Duodenal mucosa (tissue), 2 donors: ENCODE measurements around the gene NRF1.
"Not testable (repeated sequence)": the region's sequence is repeated elsewhere in the genome, so short reads cannot be mapped to it uniquely, and the experiment has no call there.

Source experiments
- H3K27ac ChIP-seq: one replicate; pipeline ENCODE4 v1.7.0; 2013; ENCODE audit warnings: low read depth, low read length
- H3K27me3 ChIP-seq, 2 donors: one replicate each; pipeline ENCODE4 v1.7.0; 2013; ENCODE audit warnings: low read length in 2 of 2, control low read depth in 1 of 2; ENCODE audit not compliant: insufficient read depth in 2 of 2, control insufficient read depth in 1 of 2
- H3K36me3 ChIP-seq, 2 donors: one replicate each; pipeline ENCODE4 v1.7.0; 2013; ENCODE audit warnings: low read length in 2 of 2, control low read depth in 1 of 2; ENCODE audit not compliant: insufficient read depth in 2 of 2, control insufficient read depth in 1 of 2
- H3K4me1 ChIP-seq, 2 donors: one replicate each; pipeline ENCODE4 v1.7.0; 2013; ENCODE audit warnings: low read length in 2 of 2, control low read depth in 1 of 2; ENCODE audit not compliant: insufficient read depth in 2 of 2, control insufficient read depth in 1 of 2
- H3K4me3 ChIP-seq, 2 donors: one replicate each; pipeline ENCODE4 v1.7.0; 2013; ENCODE audit warnings: low read length in 2 of 2, low read depth in 1 of 2
- H3K9ac ChIP-seq, 2 donors: one replicate each; pipeline ENCODE4 v1.7.0; 2013; ENCODE audit warnings: low read length in 2 of 2, low read depth in 1 of 2
- H3K9me3 ChIP-seq, 2 donors: one replicate each; pipeline ENCODE4 v1.7.0; 2013; ENCODE audit warnings: low read length in 2 of 2, control low read depth in 1 of 2; ENCODE audit not compliant: control insufficient read depth in 1 of 2

The NRF1 gene

DNA sequence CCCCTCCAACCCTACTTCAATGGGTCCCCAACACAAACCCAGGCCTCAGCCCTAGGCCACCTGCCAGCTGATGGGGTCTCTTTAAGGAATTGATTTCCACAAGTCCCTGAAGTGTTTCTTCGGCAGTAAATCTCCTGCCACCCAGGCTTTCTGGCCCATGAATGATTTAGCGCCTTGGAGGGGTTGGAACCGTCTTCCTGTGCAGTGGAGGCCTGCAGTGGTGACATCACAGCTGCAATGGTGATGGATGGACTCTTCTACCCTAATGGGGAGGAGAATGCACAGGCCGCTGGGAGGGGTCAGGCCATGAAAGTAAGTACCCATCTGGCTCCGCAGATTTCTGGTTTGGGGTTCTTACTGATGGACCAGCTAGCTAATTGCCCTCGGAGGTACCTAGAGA, 177.5 kb downstream of the NRF1 start:
- peaks cover 30 to 36% of the 10 kb centered on the region in 2 donors for H3K27me3 ChIP-seq
- no peaks in the 10 kb centered on the region for H3K9me3 ChIP-seq
- peaks cover 15 to 18% of the 10 kb centered on the region in 2 donors for H3K4me1 ChIP-seq
- no peaks in the 10 kb centered on the region for H3K36me3 ChIP-seq
- H3K4me3 ChIP-seq, result no peak overlapping the region
- no peak overlapping the region for H3K27ac ChIP-seq
- no peak overlapping the region for H3K9ac ChIP-seq

DNA sequence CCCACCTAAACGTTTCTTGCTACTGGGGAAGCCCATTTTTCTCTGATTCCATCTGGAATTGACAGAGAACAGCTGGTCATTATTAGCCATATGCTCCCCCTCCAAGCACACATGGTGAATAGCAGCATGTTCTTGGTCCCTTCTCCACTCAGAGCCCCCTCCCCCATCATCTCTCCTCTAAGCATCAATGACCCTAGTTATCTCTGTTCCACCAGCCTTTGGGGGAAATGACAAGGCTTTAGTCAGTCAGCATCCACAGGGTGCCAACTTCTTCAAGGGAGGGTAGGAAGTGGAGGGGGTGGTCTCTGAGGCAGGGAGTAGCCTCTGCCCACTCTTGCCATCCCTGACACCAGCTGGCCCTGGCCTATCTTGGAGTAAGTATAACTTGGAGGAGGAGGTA, 178.1 kb downstream of the NRF1 start:
- no peak overlapping the region for H3K4me3 ChIP-seq
- H3K27ac ChIP-seq, result no peak overlapping the region
- H3K36me3 ChIP-seq, result no peaks in the 10 kb centered on the region
- H3K27me3 ChIP-seq, result peaks cover 24 to 32% of the 10 kb centered on the region in 2 donors
- H3K9me3 ChIP-seq, result no peaks in the 10 kb centered on the region
- no peak overlapping the region for H3K9ac ChIP-seq
- H3K4me1 ChIP-seq, result peaks cover 13% of the 10 kb centered on the region in 2 donors

DNA sequence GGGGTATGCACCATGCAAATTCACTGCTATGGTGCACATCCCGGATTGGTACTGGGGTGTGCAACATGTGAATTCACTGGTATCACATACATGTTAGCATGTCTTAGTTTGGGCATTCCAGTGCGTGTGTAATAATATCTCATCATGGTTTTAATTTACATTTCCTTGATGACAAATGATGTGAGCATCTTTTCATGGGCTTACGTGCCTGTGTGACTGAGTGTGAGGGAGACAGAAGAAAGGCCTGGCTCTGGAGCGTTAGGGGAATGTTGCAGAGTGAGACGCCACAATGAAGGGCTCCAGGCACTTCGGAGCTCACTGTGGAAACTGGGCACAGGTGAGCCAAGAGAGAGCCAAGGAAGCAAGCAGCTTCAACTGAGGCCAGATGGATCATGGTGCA, 178.6 kb downstream of the NRF1 start:
- no peaks in the 10 kb centered on the region for H3K9me3 ChIP-seq
- peaks cover 19 to 27% of the 10 kb centered on the region in 2 donors for H3K27me3 ChIP-seq
- no peak overlapping the region for H3K9ac ChIP-seq
- no peak overlapping the region for H3K4me3 ChIP-seq
- H3K27ac ChIP-seq, result no peak overlapping the region
- peaks cover 8% of the 10 kb centered on the region in 2 donors for H3K4me1 ChIP-seq
- no peaks in the 10 kb centered on the region for H3K36me3 ChIP-seq

DNA sequence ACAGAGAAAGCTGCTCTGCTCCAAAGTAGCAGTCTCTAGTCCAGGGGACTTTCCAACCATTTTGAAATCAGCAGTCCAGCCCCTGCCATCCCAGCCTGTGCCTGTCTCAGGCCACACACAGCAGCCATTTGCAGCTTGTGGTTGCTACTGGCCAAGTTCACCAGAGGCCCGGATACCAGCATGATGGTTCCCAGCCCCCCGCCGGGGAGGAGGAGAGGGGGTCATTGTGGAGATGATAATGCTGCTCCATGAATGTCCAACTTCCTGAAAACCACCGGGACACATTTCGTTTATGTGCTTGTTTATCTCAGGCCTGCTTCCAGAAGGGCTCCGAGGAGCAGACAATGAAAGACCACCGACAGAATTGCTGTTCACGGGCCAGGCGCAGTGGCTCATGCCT, 181.2 kb downstream of the NRF1 start:
- Histone ChIP-seq H3K36me3 (no peaks in the 10 kb centered on the region), H3K27ac (no peak overlapping the region), H3K27me3 (peaks cover 0 to 5% of the 10 kb centered on the region in 2 donors), H3K4me3 (no peak overlapping the region), H3K9ac (no peak overlapping the region), H3K9me3 (no peaks in the 10 kb centered on the region), H3K4me1 (no peaks in the 10 kb centered on the region)

DNA sequence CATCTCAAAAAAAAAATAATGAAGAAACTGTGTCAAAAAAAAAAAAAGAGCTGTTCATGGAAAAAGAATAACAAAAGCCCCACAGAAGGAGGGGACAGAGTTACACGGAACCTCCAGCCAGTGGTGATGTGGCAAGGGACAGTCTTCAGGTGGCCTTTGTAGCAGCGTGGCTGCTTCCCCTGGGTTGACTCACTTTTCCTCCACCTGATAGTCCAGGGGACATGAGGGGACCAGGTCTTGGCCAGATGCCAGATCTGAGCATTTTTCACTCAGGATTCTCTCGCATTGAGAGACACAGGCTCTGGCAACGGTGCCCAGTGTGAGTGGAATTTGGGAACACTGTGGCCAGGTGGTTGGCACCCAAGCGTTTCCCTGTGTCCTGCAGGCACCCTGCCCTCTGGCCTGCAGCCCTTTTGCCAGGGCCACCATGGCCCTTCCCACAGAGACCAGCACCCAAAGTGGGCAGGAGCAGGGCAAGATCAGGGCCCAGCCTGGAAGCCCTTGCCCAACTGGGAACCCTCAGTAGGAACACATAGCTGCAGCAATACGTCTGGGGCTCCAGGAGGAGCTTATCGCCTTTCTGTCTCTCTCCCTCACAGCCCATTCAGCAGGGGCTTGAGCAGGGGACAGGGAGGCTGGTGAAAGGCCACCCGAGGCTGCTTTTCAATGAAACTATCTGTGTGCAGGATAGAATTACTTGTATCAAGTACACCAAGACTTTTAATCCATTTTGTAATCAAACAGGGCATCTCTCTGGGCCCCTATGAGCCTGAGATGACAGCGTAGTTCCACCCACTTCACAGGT, 182.2 kb downstream of the NRF1 start:
- peaks cover 0 to 5% of the 10 kb centered on the region in 2 donors for H3K27me3 ChIP-seq
- H3K9me3 ChIP-seq, result no peaks in the 10 kb centered on the region
- H3K36me3 ChIP-seq, result no peaks in the 10 kb centered on the region
- no peak overlapping the region for H3K4me3 ChIP-seq
- no peak overlapping the region for H3K9ac ChIP-seq
- H3K27ac ChIP-seq, result no peak overlapping the region
- no peaks in the 10 kb centered on the region for H3K4me1 ChIP-seq

DNA sequence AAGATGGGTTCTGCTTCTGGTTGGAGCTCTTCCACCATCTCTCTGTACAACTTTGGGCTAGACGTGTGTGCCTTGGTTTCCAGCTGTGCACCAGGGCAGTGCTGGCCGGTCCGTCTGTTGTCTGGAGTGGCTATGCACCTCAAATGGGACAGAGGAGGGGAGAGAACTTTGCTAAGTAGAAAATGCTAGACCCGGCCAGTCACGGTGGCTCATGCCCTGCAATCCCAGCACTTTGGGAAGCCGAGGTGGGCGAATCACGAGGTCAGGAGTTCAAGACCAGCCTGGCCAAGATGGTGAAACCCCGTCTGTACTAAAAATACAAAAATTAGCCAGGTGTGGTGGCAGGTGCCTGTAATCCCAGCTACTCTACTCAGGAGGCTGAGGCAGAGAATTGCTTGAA, 182.9 kb downstream of the NRF1 start:
- H3K4me3 ChIP-seq, H3K36me3 ChIP-seq, H3K27ac ChIP-seq, H3K27me3 ChIP-seq, H3K9me3 ChIP-seq, H3K9ac ChIP-seq, H3K4me1 ChIP-seq: not testable (repeated sequence)

DNA sequence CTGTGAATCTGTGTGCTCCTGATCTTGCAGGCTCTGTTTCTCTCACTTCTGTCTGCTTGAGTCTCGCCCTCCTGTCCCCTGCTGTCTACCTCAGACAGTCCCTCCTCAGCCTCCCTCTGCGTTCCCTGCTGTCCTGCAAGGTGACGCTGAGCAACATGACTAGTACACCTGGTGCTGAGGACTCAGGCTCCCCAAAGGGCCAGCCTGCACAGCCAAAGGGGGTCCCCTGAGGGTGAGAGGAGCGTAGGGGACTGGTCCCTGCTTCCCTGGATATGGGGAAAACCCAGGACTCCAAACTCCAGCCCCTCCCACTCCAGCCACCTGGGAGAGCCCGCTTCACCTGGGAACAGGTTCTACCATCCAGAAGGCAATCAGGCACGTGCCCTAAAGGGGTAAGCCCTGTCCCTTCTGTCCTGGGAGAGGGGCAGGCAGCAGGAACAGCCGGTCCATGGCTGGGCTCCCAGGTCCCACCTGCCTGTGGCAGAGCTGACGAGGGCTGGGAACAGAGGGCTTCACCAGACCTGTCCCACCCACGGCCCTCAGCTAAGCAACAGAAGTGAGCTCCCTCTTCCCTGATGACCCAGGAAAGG, 184.8 kb downstream of the NRF1 start:
- no peak overlapping the region for H3K4me3 ChIP-seq
- no peaks in the 10 kb centered on the region for H3K9me3 ChIP-seq
- H3K9ac ChIP-seq, result no peak overlapping the region
- H3K4me1 ChIP-seq, result no peaks in the 10 kb centered on the region
- H3K36me3 ChIP-seq, result no peaks in the 10 kb centered on the region
- no peak overlapping the region for H3K27ac ChIP-seq
- no peaks in the 10 kb centered on the region for H3K27me3 ChIP-seq

DNA sequence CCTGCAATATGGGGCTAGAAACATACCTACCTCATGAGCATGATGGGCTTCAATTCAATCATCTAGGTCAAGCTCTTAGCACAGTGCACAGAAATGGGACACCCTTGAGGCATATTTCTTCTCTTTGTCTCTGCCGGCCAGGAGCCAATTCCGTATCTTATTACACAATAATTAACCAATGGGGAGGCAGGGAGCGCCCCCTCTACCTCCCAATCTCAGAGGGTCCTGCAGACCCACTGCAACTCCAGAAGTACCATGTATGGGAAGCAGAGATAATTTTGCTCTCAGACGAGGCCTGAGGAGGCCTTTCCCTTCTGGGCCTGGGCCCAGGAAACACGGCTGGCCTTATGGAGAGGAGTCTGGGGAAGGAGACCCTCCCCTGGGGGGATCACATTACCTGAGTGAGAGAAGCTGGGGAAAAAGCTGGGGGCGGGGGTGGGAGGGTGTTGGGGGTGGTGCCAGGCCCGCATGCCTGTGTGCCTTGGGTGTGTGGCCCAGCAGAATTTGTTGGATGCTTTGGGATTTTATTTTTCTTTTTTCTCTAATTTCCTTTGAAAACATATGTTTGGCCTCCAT, 185.8 kb downstream of the NRF1 start:
- no peak overlapping the region for H3K9ac ChIP-seq
- no peaks in the 10 kb centered on the region for H3K36me3 ChIP-seq
- H3K4me1 ChIP-seq, result no peaks in the 10 kb centered on the region
- H3K27me3 ChIP-seq, result no peaks in the 10 kb centered on the region
- H3K27ac ChIP-seq, result no peak overlapping the region
- no peaks in the 10 kb centered on the region for H3K9me3 ChIP-seq
- H3K4me3 ChIP-seq, result no peak overlapping the region

DNA sequence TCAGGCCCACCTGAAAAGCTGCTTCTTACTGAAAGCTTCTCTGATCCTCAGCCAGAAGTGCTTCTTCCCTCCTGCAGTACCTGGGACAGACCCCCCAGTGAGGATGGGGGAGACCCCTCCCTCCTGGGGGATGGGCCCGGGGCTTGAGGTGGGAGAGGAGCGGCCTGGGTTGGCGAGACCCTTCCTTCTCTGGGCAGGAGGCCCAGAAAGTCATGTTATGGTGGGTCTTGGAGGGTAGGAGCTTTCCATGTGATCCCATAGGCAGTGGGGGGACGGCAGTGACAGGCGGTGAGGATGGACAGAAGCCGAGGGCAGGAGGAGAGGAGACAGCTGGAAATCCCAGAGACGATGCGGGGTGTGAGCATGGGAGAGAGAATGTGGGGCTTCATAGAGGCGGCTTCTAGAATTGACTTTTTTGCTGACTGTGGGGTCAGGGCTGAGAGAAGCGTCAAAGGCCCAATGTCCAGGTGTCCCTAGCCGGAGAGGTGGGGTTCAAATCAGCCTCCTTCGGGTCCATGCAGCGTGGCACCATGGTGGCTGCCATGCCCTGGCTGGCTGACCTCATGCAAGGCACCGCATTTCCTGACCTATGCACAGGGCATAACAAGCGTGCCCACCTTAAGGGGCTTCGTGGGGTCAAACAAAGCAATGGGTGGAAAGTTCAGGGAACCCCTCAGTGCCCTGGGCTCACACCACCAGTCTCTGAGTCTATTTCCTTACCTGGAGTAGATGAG, 187.3 kb downstream of the NRF1 start:
- Histone ChIP-seq H3K4me3 (no peak overlapping the region), H3K36me3 (no peaks in the 10 kb centered on the region), H3K27ac (no peak overlapping the region), H3K9ac (no peak overlapping the region), H3K9me3 (no peaks in the 10 kb centered on the region), H3K27me3 (no peaks in the 10 kb centered on the region), H3K4me1 (peaks cover 1 to 4% of the 10 kb centered on the region in 2 donors)
